ENCODE measurements around the gene DRG1. TPM values are rescaled to one million over a fixed set of nuclear protein-coding genes. Genes with fewer than 3 reads are reported as not detected.

Gene DRG1
- total and polyA plus RNA-seq, 2 donors (not counting 3 experiments of a cell fraction or from before 2014, with no cell fraction given): 37.7 to 65.1 TPM

DNA sequence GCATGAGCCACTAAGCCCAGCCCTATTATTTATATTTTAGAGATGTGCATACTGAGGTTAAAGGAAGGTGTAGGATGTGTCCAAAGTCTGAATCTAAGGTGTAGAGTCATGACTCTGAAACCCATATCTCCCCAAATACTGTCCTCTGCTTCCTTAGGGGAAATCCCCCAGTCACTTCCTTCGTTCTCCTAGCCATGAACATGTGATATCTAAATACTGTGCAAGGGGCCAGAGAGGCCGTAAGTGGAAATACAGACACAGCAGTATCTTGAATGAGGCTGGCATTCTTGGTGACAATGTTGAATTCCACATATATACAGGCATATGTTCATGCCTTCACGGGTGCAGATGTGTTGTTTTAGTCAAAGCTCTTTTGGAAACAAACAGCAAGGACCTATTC is 32.0 kb upstream of the DRG1 start:
- H3K4me1 ChIP-seq (ENCODE audit: control insufficient read depth, extremely low read depth, insufficient read depth, low read length): no peaks in the 10 kb centered on the region
- H3K27me3 ChIP-seq (ENCODE audit: control insufficient read depth in 2 of 2, insufficient read depth in 2 of 2, low read length in 2 of 2): no peaks in the 10 kb centered on the region
- no peak overlapping the region for H3K9ac ChIP-seq (replicated peaks; ENCODE audit: extremely low read depth, insufficient read depth, low read length)
- POLR2A ChIA-PET: no interaction called here
- no peak overlapping the region for H3K27ac ChIP-seq (ENCODE audit: insufficient read depth, low read depth, low read length)
- intact Hi-C loops (cut with micrococcal nuclease) (no loop called here), dilution Hi-C loops (cut with MboI; ENCODE audit: extremely low pct_ligation_motif_present, low sequenced_read_pairs) (no loop called here)
- no TSS peak for BruUV-seq (replicated peaks)
- H3K36me3 ChIP-seq (ENCODE audit: control insufficient read depth in 2 of 2, extremely low read depth in 1 of 2, insufficient read depth in 2 of 2, low read length in 2 of 2): no peaks in the 10 kb centered on the region
- H2AFZ ChIP-seq (ENCODE audit: low read depth, low read length): no peak overlapping the region
- no peak overlapping the region for H3K4me2 ChIP-seq (ENCODE audit: insufficient read depth, low read length)
- FAIRE-seq (no peak), DNase-seq (ENCODE audit: low read depth, low spot score) (no peak)
- CTCF ChIA-PET: interaction anchor here (1.2 to 1.7 kb wide), 3 partner anchors 10 to 25 kb away, joined by 3 to 4 read pairs (median 4); no protein-coding TSS in a partner anchor
- TF ChIP-seq EZH2 (IDR thresholded peaks at IDR 0.05; ENCODE audit: borderline replicate concordance, low read depth, low read length, severe bottlenecking) (no peak), POLR2A (IDR thresholded peaks at IDR 0.05; ENCODE audit: low read depth, low read length) (no peak), FOS (IDR thresholded peaks at IDR 0.05; ENCODE audit: borderline replicate concordance, insufficient read depth, low read length) (no peak), JUN (IDR thresholded peaks at IDR 0.05; ENCODE audit: borderline replicate concordance, insufficient read depth, insufficient read length, low read depth) (no peak), MYC (IDR thresholded peaks at IDR 0.05; ENCODE audit: low read depth, low read length) (no peak)
- TF ChIP-seq, protein P1, sequence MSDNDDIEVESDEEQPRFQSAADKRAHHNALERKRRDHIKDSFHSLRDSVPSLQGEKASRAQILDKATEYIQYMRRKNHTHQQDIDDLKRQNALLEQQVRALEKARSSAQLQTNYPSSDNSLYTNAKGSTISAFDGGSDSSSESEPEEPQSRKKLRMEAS (IDR thresholded peaks at IDR 0.05; ENCODE audit: insufficient read depth, insufficient read length): no peak
- H3K79me2 ChIP-seq (ENCODE audit: control insufficient read depth, insufficient read depth, low read length): no peaks in the 10 kb centered on the region
- no peak overlapping the region for H3K4me3 ChIP-seq (replicated peaks in 1 of 3; ENCODE audit: insufficient read depth in 1 of 3, low read depth in 1 of 3, low read length in 3 of 3)
- H3K9me1 ChIP-seq (replicated peaks; ENCODE audit: control insufficient read depth, extremely low read depth, insufficient read depth, low read length): no peaks in the 10 kb centered on the region
- H3K9me3 ChIP-seq (replicated peaks; ENCODE audit: control insufficient read depth, insufficient read depth, low read length): no peaks in the 10 kb centered on the region
- H4K20me1 ChIP-seq (replicated peaks; ENCODE audit: control insufficient read depth, extremely low read depth, insufficient read depth, low read length): no peaks in the 10 kb centered on the region

DNA sequence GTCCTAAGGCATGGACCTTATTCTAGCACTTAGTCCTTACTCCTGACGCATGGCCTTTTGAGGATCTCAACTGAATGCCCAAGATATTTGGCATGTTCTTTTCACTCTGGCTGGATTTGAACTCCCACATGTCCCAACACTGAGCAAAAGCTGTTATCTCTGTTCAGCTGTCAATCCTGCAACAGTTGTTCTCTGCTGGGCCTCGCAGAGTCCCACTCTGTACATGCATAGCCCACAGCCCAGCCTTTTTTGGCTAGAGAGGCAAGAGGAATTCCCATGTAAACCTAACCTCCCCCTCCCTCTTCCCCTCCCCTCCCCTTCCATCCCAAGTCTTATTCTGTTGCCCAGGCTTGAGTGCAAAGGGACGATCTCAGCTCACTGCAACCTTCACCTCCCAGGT is 21.8 kb upstream of the DRG1 start:
- dilution Hi-C loops (cut with MboI; ENCODE audit: extremely low pct_ligation_motif_present, low sequenced_read_pairs): no loop called here
- H3K4me1 ChIP-seq (ENCODE audit: control insufficient read depth, extremely low read depth, insufficient read depth, low read length): no peaks in the 10 kb centered on the region
- no peak overlapping the region for H3K4me3 ChIP-seq (replicated peaks in 1 of 3; ENCODE audit: insufficient read depth in 1 of 3, low read depth in 1 of 3, low read length in 3 of 3)
- no peaks in the 10 kb centered on the region for H3K79me2 ChIP-seq (ENCODE audit: control insufficient read depth, insufficient read depth, low read length)
- H3K9ac ChIP-seq (replicated peaks; ENCODE audit: extremely low read depth, insufficient read depth, low read length): no peak overlapping the region
- TF ChIP-seq, protein P2, sequence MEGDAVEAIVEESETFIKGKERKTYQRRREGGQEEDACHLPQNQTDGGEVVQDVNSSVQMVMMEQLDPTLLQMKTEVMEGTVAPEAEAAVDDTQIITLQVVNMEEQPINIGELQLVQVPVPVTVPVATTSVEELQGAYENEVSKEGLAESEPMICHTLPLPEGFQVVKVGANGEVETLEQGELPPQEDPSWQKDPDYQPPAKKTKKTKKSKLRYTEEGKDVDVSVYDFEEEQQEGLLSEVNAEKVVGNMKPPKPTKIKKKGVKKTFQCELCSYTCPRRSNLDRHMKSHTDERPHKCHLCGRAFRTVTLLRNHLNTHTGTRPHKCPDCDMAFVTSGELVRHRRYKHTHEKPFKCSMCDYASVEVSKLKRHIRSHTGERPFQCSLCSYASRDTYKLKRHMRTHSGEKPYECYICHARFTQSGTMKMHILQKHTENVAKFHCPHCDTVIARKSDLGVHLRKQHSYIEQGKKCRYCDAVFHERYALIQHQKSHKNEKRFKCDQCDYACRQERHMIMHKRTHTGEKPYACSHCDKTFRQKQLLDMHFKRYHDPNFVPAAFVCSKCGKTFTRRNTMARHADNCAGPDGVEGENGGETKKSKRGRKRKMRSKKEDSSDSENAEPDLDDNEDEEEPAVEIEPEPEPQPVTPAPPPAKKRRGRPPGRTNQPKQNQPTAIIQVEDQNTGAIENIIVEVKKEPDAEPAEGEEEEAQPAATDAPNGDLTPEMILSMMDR (IDR thresholded peaks at IDR 0.05; ENCODE audit: extremely low read depth in 1 of 2, insufficient read depth in 1 of 2, low read depth in 1 of 2, low read length in 2 of 2): no peak
- no peak for TF ChIP-seq POLR2A (IDR thresholded peaks at IDR 0.05; ENCODE audit: low read depth, low read length)
- no peak for TF ChIP-seq MYC (IDR thresholded peaks at IDR 0.05; ENCODE audit: low read depth, low read length)
- TF ChIP-seq, protein P1 (IDR thresholded peaks at IDR 0.05; ENCODE audit: insufficient read depth, insufficient read length): no peak
- TF ChIP-seq JUN (IDR thresholded peaks at IDR 0.05; ENCODE audit: borderline replicate concordance, insufficient read depth, insufficient read length, low read depth): no peak
- TF ChIP-seq EZH2 (IDR thresholded peaks at IDR 0.05; ENCODE audit: borderline replicate concordance, low read depth, low read length, severe bottlenecking): no peak
- TF ChIP-seq GATA2 (IDR thresholded peaks at IDR 0.05; ENCODE audit: insufficient read depth, insufficient read length, low read depth, low read length): no peak
- no peak for TF ChIP-seq POLR2AphosphoS5 (IDR thresholded peaks at IDR 0.05; ENCODE audit: insufficient read depth, low read depth, low read length)
- TF ChIP-seq FOS (IDR thresholded peaks at IDR 0.05; ENCODE audit: borderline replicate concordance, insufficient read depth, low read length): no peak
- no peak overlapping the region for H2AFZ ChIP-seq (ENCODE audit: low read depth, low read length)
- ChIA-PET CTCF (interaction anchor here (0.8 to 1.5 kb wide), 3 partner anchors 14 to 32 kb away, joined by 3 read pairs; partner anchors contain the start of gene DRG1), POLR2A (no interaction called here)
- H3K36me3 ChIP-seq (ENCODE audit: control insufficient read depth in 2 of 2, extremely low read depth in 1 of 2, insufficient read depth in 2 of 2, low read length in 2 of 2): no peaks in the 10 kb centered on the region
- no peaks in the 10 kb centered on the region for H3K9me1 ChIP-seq (replicated peaks; ENCODE audit: control insufficient read depth, extremely low read depth, insufficient read depth, low read length)
- DNase-seq (ENCODE audit: low read depth, low spot score) (no peak), FAIRE-seq (no peak)
- intact Hi-C loops (cut with micrococcal nuclease): no loop called here
- H3K9me3 ChIP-seq (replicated peaks; ENCODE audit: control insufficient read depth, insufficient read depth, low read length): no peaks in the 10 kb centered on the region
- H4K20me1 ChIP-seq (replicated peaks; ENCODE audit: control insufficient read depth, extremely low read depth, insufficient read depth, low read length): no peaks in the 10 kb centered on the region
- H3K4me2 ChIP-seq (ENCODE audit: insufficient read depth, low read length): no peak overlapping the region
- BruUV-seq (replicated peaks): no TSS peak
- peaks cover 0 to 7% of the 10 kb centered on the region in 2 experiments for H3K27me3 ChIP-seq (ENCODE audit: control insufficient read depth in 2 of 2, insufficient read depth in 2 of 2, low read length in 2 of 2)
- H3K27ac ChIP-seq (ENCODE audit: insufficient read depth, low read depth, low read length): no peak overlapping the region

Measured in endothelial cell of umbilical vein (primary cell).